SK-N-SH treated with all-trans-retinoic acid at 6 μM for 48 hours (cell line): ENCODE measurements around the gene CLEC11A.
"Not testable (repeated sequence)": the region's sequence is repeated elsewhere in the genome, so short reads cannot be mapped to it uniquely, and the experiment has no call there.

Source experiments
- ATAC-seq: fragments of 200-7000 bp; cut with Tn5 transposase; 3 replicates; pipeline ENCODE4 v1.9.1; 2020; ENCODE audit warnings: mild to moderate bottlenecking, moderate library complexity
- ARNTL ChIP-seq: fragments of 450-650 bp; formaldehyde crosslinking; IDR thresholded peaks from 2 replicates; pipeline ENCODE4 v1.5.0; 2020; ENCODE audit warnings: low read depth, mild to moderate bottlenecking, moderate library complexity, borderline replicate concordance
- BACH2 ChIP-seq: fragments of 250-450 bp; sonication (Bioruptor Pico); IDR thresholded peaks from 2 replicates; pipeline ENCODE4 v1.9.0; 2021; ENCODE audit warnings: mild to moderate bottlenecking, borderline replicate concordance
- CSDC2 ChIP-seq: fragments of 250-450 bp; sonication (Bioruptor Pico); IDR thresholded peaks from 2 replicates; pipeline ENCODE4 v1.5.0; 2020; ENCODE audit warnings: mild to moderate bottlenecking, moderate library complexity
- CSRNP3 ChIP-seq: fragments of 250-450 bp; sonication (Bioruptor Pico); IDR thresholded peaks from 2 replicates; pipeline ENCODE4 v1.5.1; 2021; ENCODE audit warnings: mild to moderate bottlenecking, moderate library complexity
- GLIS3 ChIP-seq: fragments of 250-450 bp; sonication (Bioruptor Pico); IDR thresholded peaks from 2 replicates; pipeline ENCODE4 v1.5.0; 2020; ENCODE audit warnings: mild to moderate bottlenecking, moderate library complexity
- ISL1 ChIP-seq: fragments of 250-450 bp; sonication (Bioruptor Pico); IDR thresholded peaks from 2 replicates; pipeline ENCODE4 v2.1.2; 2022; ENCODE audit warnings: mild to moderate bottlenecking, moderate library complexity
- OSR1 ChIP-seq: fragments of 250-450 bp; sonication (Bioruptor Pico); IDR thresholded peaks from 2 replicates; pipeline ENCODE4 v1.8.0; 2022; ENCODE audit warnings: moderate library complexity, mild to moderate bottlenecking, inconsistent platforms
- POU6F1 ChIP-seq: fragments of 250-450 bp; sonication (Bioruptor Pico); IDR thresholded peaks from 2 replicates; pipeline ENCODE4 v1.8.0; 2021; ENCODE audit warnings: low read depth, mild to moderate bottlenecking, moderate library complexity, borderline replicate concordance
- PPARA ChIP-seq: fragments of 250-450 bp; sonication (Bioruptor Pico); IDR thresholded peaks from 2 replicates; pipeline ENCODE4 v1.5.0; 2020; ENCODE audit warnings: mild to moderate bottlenecking, borderline replicate concordance
- TOX ChIP-seq: fragments of 250-450 bp; sonication (Bioruptor Pico); IDR thresholded peaks from 2 replicates; pipeline ENCODE4 v1.8.0; 2021; ENCODE audit warnings: mild to moderate bottlenecking, moderate library complexity, borderline replicate concordance
- TSHZ2 ChIP-seq: fragments of 250-450 bp; sonication (Bioruptor Pico); IDR thresholded peaks from 2 replicates; pipeline ENCODE4 v1.5.0; 2020; ENCODE audit warnings: mild to moderate bottlenecking, moderate library complexity
- ZNF565 ChIP-seq: fragments of 450-650 bp; formaldehyde crosslinking; conservative IDR thresholded peaks from 2 replicates; pipeline ENCODE4 v1.5.0; 2020; ENCODE audit warnings: low read depth, mild to moderate bottlenecking, moderate library complexity
- ZNF8 ChIP-seq: fragments of 450-650 bp; formaldehyde crosslinking; IDR thresholded peaks from 2 replicates; pipeline ENCODE4 v1.5.0; 2020; ENCODE audit warnings: mild to moderate bottlenecking, moderate library complexity

CLEC11A gene

GRCh38 chr19:50750010-50750409, 26.8 kb downstream of the CLEC11A start:
- ATAC-seq: no peak
- TF ChIP-seq ISL1: no peak

GRCh38 chr19:50753879-50754278, 30.7 kb downstream of the CLEC11A start:
- ATAC-seq: no peak
- TF ChIP-seq CSDC2 (CRISPR knock-in tag) (no peak), BACH2 (no peak), ZNF8 (CRISPR knock-in tag) (no peak), PPARA (no peak), ISL1 (no peak), ARNTL (CRISPR knock-in tag) (no peak), TOX (CRISPR knock-in tag) (no peak), OSR1 (CRISPR knock-in tag) (no peak), POU6F1 (CRISPR knock-in tag) (no peak), CSRNP3 (no peak), GLIS3 (CRISPR knock-in tag) (no peak), TSHZ2 (CRISPR knock-in tag) (no peak), ZNF565 (CRISPR knock-in tag) (no peak)
- TF ChIP-seq, all 23 proteins: peak for 0

- ATAC-seq: peak; percentile 28; the same call in 2 of the 3 replicates
Observed at GRCh38 chr19:50756244-50756643, 33.1 kb downstream of the CLEC11A start.

- not testable (repeated sequence) for ATAC-seq
Observed at GRCh38 chr19:50757624-50758023, 34.5 kb downstream of the CLEC11A start.

- ATAC-seq: not testable (repeated sequence)
Observed at GRCh38 chr19:50759076-50759475, 35.9 kb downstream of the CLEC11A start.

GRCh38 chr19:50759886-50760285, 36.7 kb downstream of the CLEC11A start:
- TF ChIP-seq POU6F1 (CRISPR knock-in tag): no peak
- 0 out of 3 replicates have a peak, but pooled peaks have one; percentile 30 for ATAC-seq

GRCh38 chr19:50761501-50761900, 38.3 kb downstream of the CLEC11A start:
- not testable (repeated sequence) for ATAC-seq

- not testable (repeated sequence) for ATAC-seq
Observed at GRCh38 chr19:50763521-50763920, 40.4 kb downstream of the CLEC11A start.
